H1 (cell line): ENCODE results near the gene DNAJC28.

Experiments
- ATF3 ChIP-seq: IDR thresholded peaks from 2 replicates; pipeline ENCODE4 v1.6.1; 2011; ENCODE audit warnings: low read depth, mild to moderate bottlenecking, low read length; ENCODE audit not compliant: insufficient read depth
- EZH2 ChIP-seq: fragments of 200-600 bp; sonication (generic); IDR thresholded peaks from 2 replicates; pipeline ENCODE4 v1.7.1; 2012; ENCODE audit warnings: low read depth, mild to moderate bottlenecking, moderate library complexity, low read length, inconsistent platforms; ENCODE audit not compliant: severe bottlenecking
- MAX ChIP-seq: IDR thresholded peaks from 2 replicates; pipeline ENCODE4 v1.6.1; 2012; ENCODE audit warnings: inconsistent platforms
- SAP30 ChIP-seq: fragments of 300-600 bp; sonication (generic); IDR thresholded peaks from 2 replicates; pipeline ENCODE4 v1.7.1; 2012; ENCODE audit warnings: low read length, moderate library complexity, mild to moderate bottlenecking, inconsistent platforms; ENCODE audit not compliant: insufficient read depth, insufficient replicate concordance
- ZNF274 ChIP-seq: IDR thresholded peaks from 2 replicates; pipeline ENCODE4 v1.7.0; 2012; ENCODE audit warnings: low read length, borderline replicate concordance; ENCODE audit errors: extremely low read depth

- no peak for TF ChIP-seq ATF3
- TF ChIP-seq ZNF274 = no peak
- TF ChIP-seq EZH2 = no peak
- TF ChIP-seq MAX = no peak
- TF ChIP-seq SAP30 = no peak
Observed at GRCh38 chr21:33490991-33491372, 534 bp downstream of the DNAJC28 start.
